Gastrocnemius medialis (tissue), 4 donors: ENCODE data around the gene NLRP6.

Source experiments
- POLR2A ChIP-seq, 2 donors: fragments of 450-650 bp; IDR thresholded peaks; one replicate each; pipeline ENCODE4 v1.6.1; 2017; ENCODE audit warnings: antibody characterized with exemption in 2 of 2, mild to moderate bottlenecking in 2 of 2, moderate library complexity in 2 of 2
- TF ChIP-seq, protein P1 (sequence below), 5 experiments: fragments of 450-650 bp in 3 of 5; fragments of 200-600 bp in 2 of 5; sonication (generic) in 2 of 5; IDR thresholded peaks in 4 of 5; conservative IDR thresholded peaks in 1 of 5; 1 replicate in 4 of 5; 2 replicates in 1 of 5; pipeline ENCODE4 v1.5.1; 2016 to 2019; ENCODE audit warnings: antibody characterized with exemption in 5 of 5, mild to moderate bottlenecking in 3 of 5, moderate library complexity in 3 of 5

- TF ChIP-seq, protein P1, sequence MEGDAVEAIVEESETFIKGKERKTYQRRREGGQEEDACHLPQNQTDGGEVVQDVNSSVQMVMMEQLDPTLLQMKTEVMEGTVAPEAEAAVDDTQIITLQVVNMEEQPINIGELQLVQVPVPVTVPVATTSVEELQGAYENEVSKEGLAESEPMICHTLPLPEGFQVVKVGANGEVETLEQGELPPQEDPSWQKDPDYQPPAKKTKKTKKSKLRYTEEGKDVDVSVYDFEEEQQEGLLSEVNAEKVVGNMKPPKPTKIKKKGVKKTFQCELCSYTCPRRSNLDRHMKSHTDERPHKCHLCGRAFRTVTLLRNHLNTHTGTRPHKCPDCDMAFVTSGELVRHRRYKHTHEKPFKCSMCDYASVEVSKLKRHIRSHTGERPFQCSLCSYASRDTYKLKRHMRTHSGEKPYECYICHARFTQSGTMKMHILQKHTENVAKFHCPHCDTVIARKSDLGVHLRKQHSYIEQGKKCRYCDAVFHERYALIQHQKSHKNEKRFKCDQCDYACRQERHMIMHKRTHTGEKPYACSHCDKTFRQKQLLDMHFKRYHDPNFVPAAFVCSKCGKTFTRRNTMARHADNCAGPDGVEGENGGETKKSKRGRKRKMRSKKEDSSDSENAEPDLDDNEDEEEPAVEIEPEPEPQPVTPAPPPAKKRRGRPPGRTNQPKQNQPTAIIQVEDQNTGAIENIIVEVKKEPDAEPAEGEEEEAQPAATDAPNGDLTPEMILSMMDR (IDR thresholded peaks at IDR 0.05 in 4 of 5, conservative IDR thresholded peaks at IDR 0.05 in 1 of 5): no peak
- TF ChIP-seq POLR2A (IDR thresholded peaks at IDR 0.05): no peak
These were observed 52.1 kb downstream of the NLRP6 start for GRCh38 chr11:330307-330693.
